Measurements from ENCODE around the gene TCF12.

TCF12 gene

GRCh38 chr15:56918046-56918938 is at the start of gene TCF12:
TSS of gene TCF12 (plus strand) at chr15:56918644. CDS start at chr15:56919914, 1,270 bp downstream.
- peak; percentile 91 for DNase-seq

- peak; percentile 42 for DNase-seq
Observed at GRCh38 chr15:56869573-56869972, 48.9 kb upstream of the TCF12 start.

DNA sequence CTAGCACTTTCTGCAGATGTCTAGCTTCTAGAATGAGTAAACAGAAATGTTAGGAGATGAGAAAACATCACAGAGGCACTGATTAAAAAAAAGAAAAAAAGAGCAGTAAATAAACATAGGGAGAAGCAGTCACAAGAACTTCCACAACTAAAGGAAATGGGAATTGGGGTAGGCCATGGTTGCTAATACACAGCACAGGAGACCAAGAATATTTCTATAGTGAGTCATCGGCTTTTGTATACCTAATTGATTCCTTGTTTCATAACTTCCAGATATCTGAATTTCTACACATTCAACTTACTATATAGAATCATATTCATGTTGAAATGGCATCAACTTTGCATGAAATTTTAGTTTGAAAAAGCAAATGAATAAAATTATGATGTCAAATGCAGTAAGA is 47.3 kb upstream of the TCF12 start:
- DNase-seq: no peak

- DNase-seq: no peak
Observed at GRCh38 chr15:56871867-56872266, 46.6 kb upstream of the TCF12 start.

DNA sequence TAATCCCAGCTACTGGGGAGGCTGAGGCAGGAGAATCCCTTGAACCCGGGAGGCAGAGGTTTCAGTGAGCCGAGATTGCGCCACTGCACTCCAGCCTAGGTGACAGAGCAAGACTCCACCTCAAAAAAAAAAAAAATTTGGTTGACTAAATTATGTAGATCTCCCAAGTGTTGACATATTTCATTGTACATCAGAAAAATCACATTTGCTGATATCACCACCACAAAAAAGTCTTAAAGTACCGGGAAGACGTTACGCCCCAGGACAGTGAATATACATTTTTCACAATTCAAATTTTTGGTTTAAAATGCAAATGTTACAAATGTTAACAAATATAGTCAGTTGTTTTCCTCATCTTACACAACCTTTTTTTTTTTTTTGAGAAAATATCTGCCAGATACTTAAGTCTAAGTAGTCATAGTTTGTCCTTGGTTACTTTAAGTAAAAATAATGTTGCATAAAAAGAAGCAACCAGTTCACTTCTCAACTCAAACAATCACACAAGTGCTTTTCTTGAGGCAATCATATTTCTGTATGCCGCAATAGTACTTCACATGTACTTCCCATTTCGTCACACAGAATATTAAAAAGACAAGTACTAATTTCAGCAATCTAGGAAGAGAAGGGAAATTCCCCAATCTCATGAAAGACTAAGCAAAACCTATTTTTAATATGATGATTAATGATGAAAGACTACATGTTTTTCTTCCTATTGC is 41.0 kb upstream of the TCF12 start:
- DNase-seq: no peak

- no peak for DNase-seq
Observed at GRCh38 chr15:56879502-56879901, 38.9 kb upstream of the TCF12 start.

DNA sequence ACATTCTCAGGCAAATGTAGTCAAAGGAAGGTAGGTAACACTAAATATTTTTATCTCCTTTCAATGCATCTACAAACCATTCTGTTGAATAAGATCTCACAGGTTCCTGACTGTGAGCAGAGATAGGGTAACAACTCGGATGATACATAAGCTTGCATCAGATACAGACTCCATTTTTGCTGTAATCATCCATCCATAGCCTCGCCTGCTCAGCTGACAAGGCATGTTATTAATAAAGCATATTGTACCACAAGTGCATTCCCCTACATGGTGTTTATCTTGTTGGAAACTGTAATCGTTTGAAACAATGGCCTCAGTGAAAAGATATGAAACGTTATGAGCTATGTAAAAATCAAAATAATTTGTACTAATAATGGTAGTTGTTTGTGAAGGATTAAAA is 35.4 kb upstream of the TCF12 start:
- no peak for DNase-seq

- no peak for DNase-seq
Observed at GRCh38 chr15:56886363-56886931, 32.0 kb upstream of the TCF12 start.

GRCh38 chr15:56886932-56887781 is 31.3 kb upstream of the TCF12 start:
- peak; percentile 82 for DNase-seq

GRCh38 chr15:56887782-56888438 is 30.5 kb upstream of the TCF12 start:
- DNase-seq: no peak

- no peak for DNase-seq
Observed at GRCh38 chr15:56890038-56890437, 28.4 kb upstream of the TCF12 start.

GRCh38 chr15:56891852-56892440 is 26.5 kb upstream of the TCF12 start:
- DNase-seq: no peak

DNA sequence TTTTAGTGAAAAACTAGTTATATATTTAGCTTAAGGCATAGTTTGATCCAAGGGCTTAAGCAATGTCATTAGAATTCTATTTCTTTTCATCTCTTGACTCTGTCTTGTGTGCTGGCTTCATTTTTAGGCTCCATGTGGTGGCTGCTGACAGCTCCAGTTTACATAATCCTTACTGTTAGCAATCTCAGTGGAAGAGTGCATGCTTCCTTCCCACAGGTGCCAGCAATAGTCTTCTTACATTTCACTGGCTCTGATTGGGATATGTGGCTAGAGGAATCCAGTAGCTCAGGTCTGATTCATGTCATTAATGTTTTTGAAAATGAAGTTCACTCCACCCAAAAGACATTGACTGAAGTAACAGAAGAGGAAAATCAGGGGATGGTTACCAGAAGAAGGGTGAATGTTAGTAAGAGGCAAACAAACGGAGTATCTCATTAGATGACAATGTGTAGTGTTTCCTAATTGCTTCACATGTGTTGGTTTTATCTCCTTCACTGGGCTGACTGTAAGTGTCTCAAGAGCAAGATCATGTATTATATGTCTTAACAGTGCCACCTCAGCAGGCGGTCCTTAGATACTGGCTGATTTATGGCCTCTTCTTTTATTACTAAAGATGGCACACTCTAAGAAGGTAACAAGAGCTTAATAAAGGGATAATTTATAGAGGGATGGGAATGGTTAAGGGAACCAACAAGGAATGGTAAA is 25.6 kb upstream of the TCF12 start:
- DNase-seq: no peak

DNA sequence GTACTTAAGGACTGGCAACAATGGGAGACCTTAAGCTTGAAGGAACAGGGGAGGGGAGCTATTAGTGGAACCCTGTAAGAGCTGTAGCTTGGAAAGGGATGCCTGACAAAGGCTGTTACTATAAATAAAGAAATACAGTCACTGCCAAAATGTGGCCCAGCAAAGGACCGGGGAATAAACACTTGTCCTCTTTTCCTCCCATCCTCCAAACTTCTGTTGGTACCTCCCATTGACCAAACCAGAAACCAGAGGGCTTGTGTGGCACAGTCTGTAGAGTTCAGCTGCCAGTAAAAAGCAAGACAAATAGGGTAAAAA is 25.1 kb upstream of the TCF12 start:
- no peak for DNase-seq

DNA sequence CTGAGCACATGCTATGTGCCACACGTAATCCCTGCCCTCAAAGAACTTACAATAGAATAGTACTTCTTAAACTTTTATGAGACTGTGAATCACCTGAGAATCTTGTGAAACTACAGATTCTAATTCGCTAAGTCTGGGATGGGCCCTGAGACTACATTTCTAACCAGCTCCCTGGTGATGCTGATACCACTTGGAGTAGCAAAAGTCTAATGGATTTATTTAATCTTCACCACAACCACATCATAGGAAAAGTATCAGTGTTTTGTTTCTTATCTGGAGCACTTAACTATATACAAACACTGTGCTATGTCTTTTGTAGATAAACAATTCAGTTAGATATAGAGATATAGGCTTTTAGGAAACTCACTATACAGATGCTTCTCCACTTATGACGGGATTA is 23.8 kb upstream of the TCF12 start:
- DNase-seq: no peak

GRCh38 chr15:56901931-56902330 is 16.5 kb upstream of the TCF12 start:
- DNase-seq: no peak

DNA sequence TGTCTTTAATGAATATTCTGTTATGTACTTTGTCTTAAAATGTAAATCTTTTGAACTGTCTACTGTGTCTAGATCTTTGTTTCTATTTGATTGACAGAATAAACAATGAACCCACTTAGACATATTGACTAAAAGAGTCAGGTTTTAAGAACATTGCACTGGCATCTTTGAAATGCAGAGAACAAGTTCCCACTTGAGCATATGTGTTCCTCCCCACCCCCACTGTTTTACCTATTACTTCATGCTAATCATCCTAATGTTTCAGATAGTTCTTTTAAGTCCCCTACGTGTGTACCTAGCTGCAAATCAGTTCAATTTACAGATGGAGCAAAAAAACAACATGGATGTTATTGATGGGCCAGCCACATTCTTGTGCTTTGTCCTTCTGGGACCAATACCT is 11.7 kb upstream of the TCF12 start:
- DNase-seq: no peak

- DNase-seq: no peak
Observed at GRCh38 chr15:56910801-56911200, 7.6 kb upstream of the TCF12 start.

DNA sequence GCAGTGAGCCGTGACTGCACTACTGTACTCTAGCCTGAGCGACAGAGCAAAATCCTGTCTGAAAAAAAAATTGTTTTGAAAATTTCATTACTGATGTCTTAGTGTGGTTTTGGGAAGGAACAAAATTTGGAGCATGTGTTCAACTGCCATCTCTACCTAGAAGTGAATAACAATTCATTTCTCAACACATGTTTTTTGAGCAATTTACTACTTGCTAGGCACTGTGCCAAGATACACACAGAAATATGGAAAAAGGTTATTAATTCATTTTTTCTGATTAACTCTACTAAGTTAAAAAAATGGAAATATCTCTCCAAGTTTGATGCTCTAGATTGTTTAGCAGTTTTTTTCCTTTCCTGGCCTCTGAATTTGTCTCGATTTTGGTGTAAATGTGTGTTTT is 5.2 kb upstream of the TCF12 start:
- DNase-seq: no peak

DNA sequence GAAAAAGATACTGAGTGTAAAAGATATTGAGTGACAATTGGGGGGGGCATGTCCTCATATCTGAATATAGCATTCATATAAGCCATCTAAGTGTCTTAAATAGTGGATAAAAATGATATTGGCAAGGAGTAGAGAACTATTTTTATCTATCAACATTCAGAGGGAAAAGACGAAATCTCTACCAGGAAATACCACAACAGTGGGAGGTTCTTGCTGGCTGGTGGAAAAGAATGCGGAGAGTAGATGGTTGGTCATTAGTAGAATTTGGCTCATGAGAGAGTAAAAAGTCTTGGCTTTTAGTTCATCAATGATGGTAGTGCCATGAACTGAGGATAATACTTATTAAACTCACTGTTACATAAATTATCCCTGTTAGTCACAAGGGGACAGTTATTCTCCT is 4.8 kb upstream of the TCF12 start:
- DNase-seq: no peak

- no peak for DNase-seq
Observed at GRCh38 chr15:56915888-56916287, 2.6 kb upstream of the TCF12 start.

Data from activated CD4-positive, alpha-beta T cell treated with anti-CD3 and anti-CD28 coated beads, Interleukin-2, amount 50 U/mL, for 16 hours (primary cell).